GM18511 (cell line): ENCODE data around the gene MAP2.
"Not testable (repeated sequence)": the region's sequence is repeated elsewhere in the genome, so short reads cannot be mapped to it uniquely, and the experiment has no call there.

Experiments
- ATAC-seq: cut with Tn5 transposase; IDR thresholded peaks from one replicate; pipeline ENCODE4 v1.9.1; 2021; ENCODE audit warnings: mild to moderate bottlenecking, moderate library complexity; ENCODE audit not compliant: unreplicated experiment

MAP2 gene

GRCh38 chr2:209473930-209474419 is 50.1 kb downstream of the MAP2 start:
- ATAC-seq: no peak

GRCh38 chr2:209474960-209475359 is 51.1 kb downstream of the MAP2 start:
- ATAC-seq: no peak

GRCh38 chr2:209476367-209477208 is 52.7 kb downstream of the MAP2 start:
- ATAC-seq: no peak

- ATAC-seq: not testable (repeated sequence)
These were observed 68.4 kb downstream of the MAP2 start for GRCh38 chr2:209492296-209492695.

GRCh38 chr2:209495068-209495620 is 71.3 kb downstream of the MAP2 start:
- ATAC-seq: not testable (repeated sequence)

GRCh38 chr2:209495855-209496585 is 72.2 kb downstream of the MAP2 start:
- ATAC-seq: no peak

GRCh38 chr2:209496586-209496982 is 72.7 kb downstream of the MAP2 start:
- no peak for ATAC-seq

DNA sequence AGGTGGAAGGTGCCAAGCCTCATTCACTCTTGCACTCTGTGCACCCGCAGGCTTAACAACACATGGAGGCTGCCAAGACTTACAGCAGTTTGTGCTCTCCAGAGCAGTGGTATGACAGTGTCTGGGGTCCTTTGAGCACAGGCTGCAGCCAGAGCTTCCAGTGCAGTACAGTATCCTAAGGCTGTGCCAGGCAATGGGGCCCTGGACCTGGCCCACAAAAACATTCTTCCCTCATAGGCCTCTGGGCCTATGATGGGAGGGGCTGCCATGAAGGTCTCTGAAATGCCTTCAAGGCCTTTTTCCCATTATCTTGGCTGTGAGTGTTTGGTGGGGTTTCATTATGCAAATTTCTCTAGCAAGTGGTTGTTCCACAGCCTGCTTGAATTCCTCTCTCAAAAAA is 74.8 kb downstream of the MAP2 start:
- no peak for ATAC-seq

DNA sequence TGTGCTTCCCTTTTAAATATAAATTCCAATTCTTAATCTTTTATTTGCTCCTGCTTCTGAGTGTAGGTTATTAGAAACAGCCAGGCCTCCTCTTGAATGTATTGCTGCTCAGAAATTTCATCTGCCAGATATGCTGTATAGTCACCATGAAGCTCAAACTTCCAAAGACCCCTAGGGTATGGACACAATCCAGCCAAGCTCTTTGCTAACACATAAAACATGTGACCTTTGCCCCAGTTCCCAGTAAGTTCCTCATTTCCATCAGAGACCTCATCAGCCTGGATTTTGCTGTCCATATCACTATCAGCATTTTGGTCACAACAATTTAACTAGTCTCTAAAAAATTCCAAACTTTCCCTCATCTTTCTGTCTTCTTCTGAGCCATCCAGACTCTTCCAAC is 75.2 kb downstream of the MAP2 start:
- no peak for ATAC-seq

- ATAC-seq: no peak
These were observed 77.7 kb downstream of the MAP2 start for GRCh38 chr2:209501579-209501978.

DNA sequence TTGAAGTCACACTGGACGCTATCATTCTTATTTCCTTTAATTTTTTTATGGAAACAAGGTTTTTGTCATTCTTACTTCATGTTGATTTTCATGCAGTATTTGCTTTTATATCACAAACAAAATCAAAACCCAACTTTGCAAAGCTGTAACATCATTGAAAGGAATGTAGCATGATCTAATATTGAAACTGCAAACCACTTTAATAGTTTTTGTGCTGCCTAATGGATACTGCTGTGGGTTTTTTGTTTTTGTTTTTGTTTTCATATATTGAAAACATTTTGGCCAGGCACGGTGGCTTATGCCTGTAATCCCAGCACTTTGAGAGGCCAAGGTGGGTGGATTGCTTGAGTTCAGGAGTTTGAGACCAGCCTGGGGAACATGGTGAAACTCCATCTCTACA is 81.6 kb downstream of the MAP2 start:
- ATAC-seq: peak; percentile 67

- ATAC-seq: no peak
These were observed 84.4 kb downstream of the MAP2 start for GRCh38 chr2:209508255-209508654.

- no peak for ATAC-seq
These were observed 87.8 kb downstream of the MAP2 start for GRCh38 chr2:209511637-209512036.

- ATAC-seq: peak; percentile 61
These were observed 89.1 kb downstream of the MAP2 start for GRCh38 chr2:209512971-209513370.

DNA sequence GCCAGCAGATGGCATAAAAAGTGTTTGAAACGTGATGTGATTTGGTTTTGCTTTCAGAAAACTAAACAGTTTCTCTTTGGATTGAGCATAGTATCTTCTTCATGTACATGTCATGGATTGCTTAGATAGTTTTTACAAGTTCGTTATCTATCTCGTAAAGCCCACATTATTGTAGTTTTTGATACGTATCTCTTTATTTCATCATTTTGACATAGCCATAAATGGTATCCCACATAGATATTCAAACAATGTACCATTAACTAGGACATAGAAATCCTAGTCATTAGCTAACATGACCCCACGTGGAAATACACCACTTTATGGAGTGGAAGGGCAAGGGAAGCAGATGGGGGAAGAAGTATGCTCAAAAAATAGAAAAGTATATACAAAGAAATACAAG is 93.6 kb downstream of the MAP2 start:
- no peak for ATAC-seq

DNA sequence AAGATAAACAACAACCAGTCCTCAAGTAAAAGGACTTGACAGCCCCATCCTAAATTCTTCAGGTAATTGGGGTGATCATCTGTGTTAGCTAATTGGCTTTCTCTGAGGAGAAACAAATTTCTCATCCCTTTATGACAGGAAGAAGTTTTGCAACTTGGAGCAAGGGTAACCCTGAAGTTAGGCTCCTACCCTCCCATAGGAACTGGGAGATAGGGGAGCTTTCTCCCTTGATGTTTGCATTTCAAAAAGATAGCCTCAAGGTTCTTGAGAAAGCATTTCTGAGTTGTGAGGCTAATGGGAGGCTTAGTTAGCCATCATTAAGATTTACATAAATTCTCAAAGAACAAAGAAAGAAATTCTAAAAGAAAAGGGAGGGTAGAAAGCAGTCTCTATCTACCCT is 95.4 kb downstream of the MAP2 start:
- ATAC-seq: no peak

DNA sequence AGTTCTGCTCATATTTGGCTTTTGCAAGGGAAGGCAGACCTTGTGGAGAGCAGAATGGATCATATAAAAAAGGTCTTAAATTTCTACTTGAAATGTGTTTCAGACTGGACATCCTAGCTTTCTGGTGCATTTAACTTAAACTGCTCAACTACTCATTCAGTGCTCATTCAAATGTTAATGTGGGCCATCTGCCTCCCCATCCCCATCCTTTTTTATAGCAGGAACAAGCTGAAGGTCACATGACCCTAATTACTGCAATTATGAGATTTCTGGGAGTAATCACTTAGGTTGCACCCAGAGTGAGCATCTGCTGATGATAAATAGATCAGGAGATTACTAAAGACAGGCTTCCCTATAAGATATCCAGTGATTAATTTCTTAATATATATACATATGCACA is 96.1 kb downstream of the MAP2 start:
- no peak for ATAC-seq

DNA sequence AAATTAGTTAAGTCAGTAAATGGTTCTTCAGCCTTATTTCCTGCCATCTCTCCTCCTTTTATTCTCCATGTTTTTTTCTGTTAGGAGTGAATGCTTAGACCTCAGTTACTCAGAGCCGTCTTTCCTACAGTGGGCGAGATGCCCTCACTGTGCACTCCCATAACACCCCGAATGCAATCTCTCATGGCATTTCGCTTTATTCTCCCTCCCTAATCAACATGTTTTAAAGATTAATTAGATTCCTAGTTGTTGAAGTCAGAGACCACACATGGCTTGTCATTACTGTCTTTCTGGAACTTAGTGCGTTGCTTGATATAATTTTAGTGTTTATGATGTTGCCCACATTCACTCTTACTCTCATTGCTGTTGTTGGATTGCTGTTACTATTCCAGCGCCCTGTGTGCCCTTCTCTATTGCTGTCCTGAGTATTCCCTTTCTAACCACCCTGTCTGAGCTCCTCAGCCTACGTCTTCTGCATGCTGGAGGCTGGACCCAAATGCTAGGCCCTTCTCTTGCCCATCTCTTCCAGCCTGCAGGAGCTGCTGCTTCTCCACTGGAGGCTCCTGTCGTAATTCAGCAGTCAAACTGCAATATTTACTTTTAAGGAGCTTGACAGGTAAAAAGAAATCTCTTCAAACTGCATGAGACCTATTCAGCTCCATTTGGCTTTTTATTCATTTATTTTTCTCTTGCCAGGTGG is 99.3 kb downstream of the MAP2 start:
- ATAC-seq: no peak

DNA sequence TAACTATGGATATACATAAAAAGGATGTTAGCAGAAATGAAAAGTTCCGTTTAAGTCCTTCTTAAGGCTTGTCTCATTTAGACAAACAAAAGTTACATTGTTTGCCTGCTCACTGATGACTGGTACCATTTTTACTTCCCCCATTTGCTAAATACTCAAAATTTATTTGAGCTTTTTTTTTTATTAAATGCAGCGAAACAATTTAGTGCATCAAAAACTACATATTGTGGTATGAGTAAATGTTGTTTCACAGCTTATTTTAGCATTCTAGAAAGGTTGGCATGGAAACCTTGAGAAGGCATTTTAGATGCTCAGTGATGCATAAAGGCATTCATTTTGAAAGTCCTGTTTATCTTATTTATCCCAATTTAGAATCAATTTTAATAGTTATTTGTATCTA is 100.0 kb downstream of the MAP2 start:
- peak; percentile 67 for ATAC-seq

GRCh38 chr2:209525331-209525730 is 101.5 kb downstream of the MAP2 start:
- no peak for ATAC-seq

DNA sequence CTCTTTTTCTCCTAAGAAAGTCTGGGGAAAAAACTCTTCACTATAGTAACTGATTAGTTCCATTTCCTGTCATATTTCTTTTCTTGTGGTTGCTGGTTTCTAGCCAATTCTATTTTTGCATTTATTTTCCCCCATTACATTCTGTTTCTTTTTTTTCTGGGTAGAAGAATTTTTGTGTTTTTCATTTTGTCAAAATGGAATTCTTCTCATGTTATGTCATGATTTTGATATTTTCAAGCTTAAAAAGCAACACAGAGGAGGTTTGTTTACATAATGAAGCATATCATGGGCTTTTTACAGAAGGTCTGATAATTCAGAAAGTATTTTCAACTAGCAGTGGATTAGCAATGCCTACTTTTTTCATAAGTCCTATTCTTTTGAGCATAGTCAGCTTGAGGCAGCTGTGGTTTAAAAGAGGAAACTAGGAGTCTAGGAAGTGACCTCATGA is 102.0 kb downstream of the MAP2 start:
- peak; percentile 42 for ATAC-seq
